ENCODE measurements around the gene CFAP54. TPM values are rescaled to one million over a fixed set of nuclear protein-coding genes. Genes with fewer than 3 reads are reported as not detected.

The CFAP54 gene
- total and polyA plus RNA-seq, 2 experiments from 2014 or later: 0.07 to 0.76 TPM

DNA sequence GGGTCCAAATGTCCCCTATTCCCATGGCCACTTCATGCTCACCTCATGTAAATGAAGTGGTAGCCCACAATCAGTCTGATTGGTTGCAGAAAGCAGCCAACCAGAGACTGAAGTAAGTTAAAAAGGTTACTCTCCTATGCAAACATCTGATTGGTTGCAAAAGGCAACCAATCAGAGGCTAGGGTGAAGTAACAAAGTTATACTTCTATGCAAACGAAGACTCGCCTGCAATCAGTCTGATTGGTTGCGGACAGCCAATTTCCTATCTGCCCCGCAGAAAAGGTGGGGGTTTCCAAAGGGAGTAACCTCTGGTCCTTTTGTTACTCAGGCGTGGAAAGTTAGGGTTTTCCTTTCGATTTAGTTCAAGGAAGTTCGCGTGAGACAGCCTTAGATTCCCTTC is 209.6 kb downstream of the CFAP54 start (continued):
- TF ChIP-seq, protein P1, sequence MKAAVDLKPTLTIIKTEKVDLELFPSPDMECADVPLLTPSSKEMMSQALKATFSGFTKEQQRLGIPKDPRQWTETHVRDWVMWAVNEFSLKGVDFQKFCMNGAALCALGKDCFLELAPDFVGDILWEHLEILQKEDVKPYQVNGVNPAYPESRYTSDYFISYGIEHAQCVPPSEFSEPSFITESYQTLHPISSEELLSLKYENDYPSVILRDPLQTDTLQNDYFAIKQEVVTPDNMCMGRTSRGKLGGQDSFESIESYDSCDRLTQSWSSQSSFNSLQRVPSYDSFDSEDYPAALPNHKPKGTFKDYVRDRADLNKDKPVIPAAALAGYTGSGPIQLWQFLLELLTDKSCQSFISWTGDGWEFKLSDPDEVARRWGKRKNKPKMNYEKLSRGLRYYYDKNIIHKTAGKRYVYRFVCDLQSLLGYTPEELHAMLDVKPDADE (IDR thresholded peaks at IDR 0.05): no peak
- no peak for TF ChIP-seq POLR2AphosphoS5 (IDR thresholded peaks at IDR 0.05; ENCODE audit: low read depth)
- no peak for TF ChIP-seq CREB1 (CRISPR knock-in tag; IDR thresholded peaks at IDR 0.05; ENCODE audit: low read depth)

DNA sequence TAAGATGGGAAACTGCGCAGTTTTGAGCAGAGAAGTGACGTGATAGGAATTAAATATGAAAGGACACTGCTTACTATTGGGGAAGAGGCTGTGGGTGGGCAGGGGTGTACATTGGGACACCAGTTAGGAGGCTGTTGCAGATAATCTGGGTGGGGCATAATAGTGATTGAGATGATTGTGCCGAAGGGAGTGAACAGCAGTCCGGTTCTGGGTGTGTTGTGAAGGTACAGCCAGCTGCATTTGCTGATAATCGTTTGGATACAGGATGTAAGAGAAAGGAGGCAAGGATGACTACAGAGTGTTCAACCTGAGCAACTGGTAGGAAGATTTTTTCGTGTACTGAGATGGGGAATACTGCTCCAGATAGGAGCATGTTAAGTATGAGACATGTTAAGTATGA is 212.5 kb downstream of the CFAP54 start:
- Mint-ChIP-seq H3K27me3 (ENCODE audit: insufficient read depth, low read depth, poor library complexity) (no peaks in the 10 kb centered on the region), H3K4me3 (no peak overlapping the region), H3K9me3 (no peaks in the 10 kb centered on the region), H3K36me3 (ENCODE audit: low read depth) (no peaks in the 10 kb centered on the region; the same call in 2 of the 3 replicates), H3K4me1 (no peaks in the 10 kb centered on the region), H3K27ac (no peak overlapping the region)
- Histone ChIP-seq H3K9me2 (ENCODE audit: insufficient read depth) (no peaks in the 10 kb centered on the region), H3K27ac (ENCODE audit: low read depth) (no peak overlapping the region), H4K20me1 (replicated peaks; ENCODE audit: insufficient read depth) (no peaks in the 10 kb centered on the region), H3K4me1 (ENCODE audit: insufficient read depth) (no peaks in the 10 kb centered on the region), H3K79me2 (replicated peaks; ENCODE audit: insufficient read depth) (no peaks in the 10 kb centered on the region), H3K4me3 (no peak overlapping the region), H3F3A (replicated peaks; ENCODE audit: low read depth) (no peaks in the 10 kb centered on the region), H3K36me3 (ENCODE audit: insufficient read depth) (no peaks in the 10 kb centered on the region), H3K4me2 (no peak overlapping the region), H2AFZ (no peak overlapping the region), H3K27me3 (ENCODE audit: insufficient read depth) (no peaks in the 10 kb centered on the region)
- ATAC-seq (no peak), DNase-seq (ENCODE audit: low spot score) (no peak)
- TF ChIP-seq STAT1 (IDR thresholded peaks at IDR 0.05; ENCODE audit: unreplicated experiment) (no peak), ZNF114 (CRISPR knock-in tag; IDR thresholded peaks at IDR 0.05) (no peak), POLR2AphosphoS5 (IDR thresholded peaks at IDR 0.05; ENCODE audit: low read depth) (no peak), ZNF331 (CRISPR knock-in tag; IDR thresholded peaks at IDR 0.05; ENCODE audit: low read depth) (no peak), EZH2 (IDR thresholded peaks at IDR 0.05; ENCODE audit: low read depth, unreplicated experiment) (no peak), JUNB (IDR thresholded peaks at IDR 0.05; ENCODE audit: unreplicated experiment) (no peak), CREB1 (CRISPR knock-in tag; IDR thresholded peaks at IDR 0.05; ENCODE audit: low read depth) (no peak), NANOG (IDR thresholded peaks at IDR 0.05; ENCODE audit: borderline replicate concordance) (no peak)
- TF ChIP-seq, protein P2, sequence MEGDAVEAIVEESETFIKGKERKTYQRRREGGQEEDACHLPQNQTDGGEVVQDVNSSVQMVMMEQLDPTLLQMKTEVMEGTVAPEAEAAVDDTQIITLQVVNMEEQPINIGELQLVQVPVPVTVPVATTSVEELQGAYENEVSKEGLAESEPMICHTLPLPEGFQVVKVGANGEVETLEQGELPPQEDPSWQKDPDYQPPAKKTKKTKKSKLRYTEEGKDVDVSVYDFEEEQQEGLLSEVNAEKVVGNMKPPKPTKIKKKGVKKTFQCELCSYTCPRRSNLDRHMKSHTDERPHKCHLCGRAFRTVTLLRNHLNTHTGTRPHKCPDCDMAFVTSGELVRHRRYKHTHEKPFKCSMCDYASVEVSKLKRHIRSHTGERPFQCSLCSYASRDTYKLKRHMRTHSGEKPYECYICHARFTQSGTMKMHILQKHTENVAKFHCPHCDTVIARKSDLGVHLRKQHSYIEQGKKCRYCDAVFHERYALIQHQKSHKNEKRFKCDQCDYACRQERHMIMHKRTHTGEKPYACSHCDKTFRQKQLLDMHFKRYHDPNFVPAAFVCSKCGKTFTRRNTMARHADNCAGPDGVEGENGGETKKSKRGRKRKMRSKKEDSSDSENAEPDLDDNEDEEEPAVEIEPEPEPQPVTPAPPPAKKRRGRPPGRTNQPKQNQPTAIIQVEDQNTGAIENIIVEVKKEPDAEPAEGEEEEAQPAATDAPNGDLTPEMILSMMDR (conservative IDR thresholded peaks at IDR 0.05; ENCODE audit: low read depth in 2 of 2): no peak
- TF ChIP-seq, protein P3, sequence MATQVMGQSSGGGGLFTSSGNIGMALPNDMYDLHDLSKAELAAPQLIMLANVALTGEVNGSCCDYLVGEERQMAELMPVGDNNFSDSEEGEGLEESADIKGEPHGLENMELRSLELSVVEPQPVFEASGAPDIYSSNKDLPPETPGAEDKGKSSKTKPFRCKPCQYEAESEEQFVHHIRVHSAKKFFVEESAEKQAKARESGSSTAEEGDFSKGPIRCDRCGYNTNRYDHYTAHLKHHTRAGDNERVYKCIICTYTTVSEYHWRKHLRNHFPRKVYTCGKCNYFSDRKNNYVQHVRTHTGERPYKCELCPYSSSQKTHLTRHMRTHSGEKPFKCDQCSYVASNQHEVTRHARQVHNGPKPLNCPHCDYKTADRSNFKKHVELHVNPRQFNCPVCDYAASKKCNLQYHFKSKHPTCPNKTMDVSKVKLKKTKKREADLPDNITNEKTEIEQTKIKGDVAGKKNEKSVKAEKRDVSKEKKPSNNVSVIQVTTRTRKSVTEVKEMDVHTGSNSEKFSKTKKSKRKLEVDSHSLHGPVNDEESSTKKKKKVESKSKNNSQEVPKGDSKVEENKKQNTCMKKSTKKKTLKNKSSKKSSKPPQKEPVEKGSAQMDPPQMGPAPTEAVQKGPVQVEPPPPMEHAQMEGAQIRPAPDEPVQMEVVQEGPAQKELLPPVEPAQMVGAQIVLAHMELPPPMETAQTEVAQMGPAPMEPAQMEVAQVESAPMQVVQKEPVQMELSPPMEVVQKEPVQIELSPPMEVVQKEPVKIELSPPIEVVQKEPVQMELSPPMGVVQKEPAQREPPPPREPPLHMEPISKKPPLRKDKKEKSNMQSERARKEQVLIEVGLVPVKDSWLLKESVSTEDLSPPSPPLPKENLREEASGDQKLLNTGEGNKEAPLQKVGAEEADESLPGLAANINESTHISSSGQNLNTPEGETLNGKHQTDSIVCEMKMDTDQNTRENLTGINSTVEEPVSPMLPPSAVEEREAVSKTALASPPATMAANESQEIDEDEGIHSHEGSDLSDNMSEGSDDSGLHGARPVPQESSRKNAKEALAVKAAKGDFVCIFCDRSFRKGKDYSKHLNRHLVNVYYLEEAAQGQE (IDR thresholded peaks at IDR 0.05; ENCODE audit: unreplicated experiment): no peak
- TF ChIP-seq, protein P1 (IDR thresholded peaks at IDR 0.05): no peak
- TF ChIP-seq, protein P4, sequence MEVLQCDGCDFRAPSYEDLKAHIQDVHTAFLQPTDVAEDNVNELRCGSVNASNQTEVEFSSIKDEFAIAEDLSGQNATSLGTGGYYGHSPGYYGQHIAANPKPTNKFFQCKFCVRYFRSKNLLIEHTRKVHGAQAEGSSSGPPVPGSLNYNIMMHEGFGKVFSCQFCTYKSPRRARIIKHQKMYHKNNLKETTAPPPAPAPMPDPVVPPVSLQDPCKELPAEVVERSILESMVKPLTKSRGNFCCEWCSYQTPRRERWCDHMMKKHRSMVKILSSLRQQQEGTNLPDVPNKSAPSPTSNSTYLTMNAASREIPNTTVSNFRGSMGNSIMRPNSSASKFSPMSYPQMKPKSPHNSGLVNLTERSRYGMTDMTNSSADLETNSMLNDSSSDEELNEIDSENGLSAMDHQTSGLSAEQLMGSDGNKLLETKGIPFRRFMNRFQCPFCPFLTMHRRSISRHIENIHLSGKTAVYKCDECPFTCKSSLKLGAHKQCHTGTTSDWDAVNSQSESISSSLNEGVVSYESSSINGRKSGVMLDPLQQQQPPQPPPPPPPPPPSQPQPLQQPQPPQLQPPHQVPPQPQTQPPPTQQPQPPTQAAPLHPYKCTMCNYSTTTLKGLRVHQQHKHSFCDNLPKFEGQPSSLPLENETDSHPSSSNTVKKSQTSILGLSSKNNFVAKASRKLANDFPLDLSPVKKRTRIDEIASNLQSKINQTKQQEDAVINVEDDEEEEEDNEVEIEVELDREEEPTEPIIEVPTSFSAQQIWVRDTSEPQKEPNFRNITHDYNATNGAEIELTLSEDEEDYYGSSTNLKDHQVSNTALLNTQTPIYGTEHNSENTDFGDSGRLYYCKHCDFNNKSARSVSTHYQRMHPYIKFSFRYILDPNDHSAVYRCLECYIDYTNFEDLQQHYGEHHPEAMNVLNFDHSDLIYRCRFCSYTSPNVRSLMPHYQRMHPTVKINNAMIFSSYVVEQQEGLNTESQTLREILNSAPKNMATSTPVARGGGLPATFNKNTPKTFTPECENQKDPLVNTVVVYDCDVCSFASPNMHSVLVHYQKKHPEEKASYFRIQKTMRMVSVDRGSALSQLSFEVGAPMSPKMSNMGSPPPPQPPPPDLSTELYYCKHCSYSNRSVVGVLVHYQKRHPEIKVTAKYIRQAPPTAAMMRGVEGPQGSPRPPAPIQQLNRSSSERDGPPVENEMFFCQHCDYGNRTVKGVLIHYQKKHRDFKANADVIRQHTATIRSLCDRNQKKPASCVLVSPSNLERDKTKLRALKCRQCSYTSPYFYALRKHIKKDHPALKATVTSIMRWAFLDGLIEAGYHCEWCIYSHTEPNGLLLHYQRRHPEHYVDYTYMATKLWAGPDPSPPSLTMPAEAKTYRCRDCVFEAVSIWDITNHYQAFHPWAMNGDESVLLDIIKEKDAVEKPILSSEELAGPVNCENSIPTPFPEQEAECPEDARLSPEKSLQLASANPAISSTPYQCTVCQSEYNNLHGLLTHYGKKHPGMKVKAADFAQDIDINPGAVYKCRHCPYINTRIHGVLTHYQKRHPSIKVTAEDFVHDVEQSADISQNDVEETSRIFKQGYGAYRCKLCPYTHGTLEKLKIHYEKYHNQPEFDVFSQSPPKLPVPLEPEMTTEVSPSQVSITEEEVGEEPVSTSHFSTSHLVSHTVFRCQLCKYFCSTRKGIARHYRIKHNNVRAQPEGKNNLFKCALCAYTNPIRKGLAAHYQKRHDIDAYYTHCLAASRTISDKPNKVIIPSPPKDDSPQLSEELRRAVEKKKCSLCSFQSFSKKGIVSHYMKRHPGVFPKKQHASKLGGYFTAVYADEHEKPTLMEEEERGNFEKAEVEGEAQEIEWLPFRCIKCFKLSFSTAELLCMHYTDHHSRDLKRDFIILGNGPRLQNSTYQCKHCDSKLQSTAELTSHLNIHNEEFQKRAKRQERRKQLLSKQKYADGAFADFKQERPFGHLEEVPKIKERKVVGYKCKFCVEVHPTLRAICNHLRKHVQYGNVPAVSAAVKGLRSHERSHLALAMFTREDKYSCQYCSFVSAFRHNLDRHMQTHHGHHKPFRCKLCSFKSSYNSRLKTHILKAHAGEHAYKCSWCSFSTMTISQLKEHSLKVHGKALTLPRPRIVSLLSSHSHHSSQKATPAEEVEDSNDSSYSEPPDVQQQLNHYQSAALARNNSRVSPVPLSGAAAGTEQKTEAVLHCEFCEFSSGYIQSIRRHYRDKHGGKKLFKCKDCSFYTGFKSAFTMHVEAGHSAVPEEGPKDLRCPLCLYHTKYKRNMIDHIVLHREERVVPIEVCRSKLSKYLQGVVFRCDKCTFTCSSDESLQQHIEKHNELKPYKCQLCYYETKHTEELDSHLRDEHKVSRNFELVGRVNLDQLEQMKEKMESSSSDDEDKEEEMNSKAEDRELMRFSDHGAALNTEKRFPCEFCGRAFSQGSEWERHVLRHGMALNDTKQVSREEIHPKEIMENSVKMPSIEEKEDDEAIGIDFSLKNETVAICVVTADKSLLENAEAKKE (CRISPR knock-in tag; IDR thresholded peaks at IDR 0.05): no peak
